Panc1 (cell line): ENCODE data around the gene ABCC12. TPM values are rescaled to one million over a fixed set of nuclear protein-coding genes. Genes with fewer than 3 reads are reported as not detected.

ENCODE experiments used
- ATAC-seq: fragments of 200-7000 bp; cut with Tn5 transposase; 2 replicates; pipeline ENCODE4 v1.9.1; 2020; ENCODE audit warnings: mild to moderate bottlenecking, moderate library complexity
- BruUV-seq: library from RNA; stranded (reverse); fragments of 400-500 nt; replicated peaks from 2 replicates; lab custom pipeline; 2021; lab: Mats Ljungman, UMichigan
- CTCF ChIA-PET: fragments of 300-600 bp; sonication (Branson Sonifier 250); formaldehyde crosslinking; loops from one replicate; lab custom pipeline; 2022; ENCODE audit warnings: antibody characterized with exemption; lab: Charles Lee
- POLR2A ChIA-PET: fragments of 300-600 bp; sonication (Branson Sonifier 250); formaldehyde crosslinking; loops from one replicate; lab custom pipeline; 2022; ENCODE audit warnings: antibody characterized with exemption; lab: Charles Lee
- DNase-seq: peaks from one replicate; pipeline ENCODE4 v3.0.0-alpha.2; 2010; ENCODE audit warnings: low read depth, low spot score
- H3K27ac ChIP-seq: 2 replicates; pipeline ENCODE4 v1.5.1; 2011; ENCODE audit warnings: mild to moderate bottlenecking, low read length, inconsistent platforms
- H3K27me3 ChIP-seq: fragments of 200-500 bp; sonication (Bioruptor generic); 2 replicates; pipeline ENCODE4 v1.6.0; 2014; ENCODE audit warnings: low read length, inconsistent platforms; ENCODE audit not compliant: control insufficient read depth, insufficient read depth
- H3K36me3 ChIP-seq: fragments of 200-500 bp; sonication (Bioruptor generic); 2 replicates; pipeline ENCODE4 v1.5.1; 2014; ENCODE audit warnings: inconsistent platforms, mild to moderate bottlenecking, low read length, moderate library complexity; ENCODE audit not compliant: control insufficient read depth, insufficient read depth
- H3K4me1 ChIP-seq: 2 replicates; pipeline ENCODE4 v1.5.1; 2011; ENCODE audit warnings: inconsistent platforms, mild to moderate bottlenecking, low read length, moderate library complexity; ENCODE audit not compliant: control insufficient read depth, insufficient read depth
- H3K4me3 ChIP-seq, 2 experiments: 2 replicates each; pipeline ENCODE4 v1.5.1; 2011 to 2012; ENCODE audit warnings: low read depth in 2 of 2, low read length in 2 of 2, mild to moderate bottlenecking in 2 of 2, inconsistent platforms in 1 of 2, moderate library complexity in 1 of 2
- H3K9me3 ChIP-seq: fragments of 200-500 bp; sonication (Bioruptor generic); 2 replicates; pipeline ENCODE4 v1.5.1; 2014; ENCODE audit warnings: low read depth, mild to moderate bottlenecking, inconsistent platforms, low read length, moderate library complexity; ENCODE audit not compliant: control insufficient read depth, insufficient read depth
- CTCF ChIP-seq: fragments of 450-650 bp; IDR thresholded peaks from 2 replicates; pipeline ENCODE4 v1.5.1; 2017; ENCODE audit warnings: mild to moderate bottlenecking
- POLR2AphosphoS5 ChIP-seq: IDR thresholded peaks from 2 replicates; pipeline ENCODE4 v1.6.1; 2012; ENCODE audit warnings: mild to moderate bottlenecking, low read depth, low read length, moderate library complexity
- REST ChIP-seq, 2 experiments: IDR thresholded peaks; 2 replicates each; pipeline ENCODE4 v1.6.1; 2011 to 2012; ENCODE audit warnings: low read depth in 2 of 2, control low read depth in 1 of 2, low read length in 1 of 2, mild to moderate bottlenecking in 1 of 2, moderate library complexity in 1 of 2; ENCODE audit not compliant: insufficient read depth in 1 of 2
- SIN3A ChIP-seq: IDR thresholded peaks from 2 replicates; pipeline ENCODE4 v1.6.1; 2012; ENCODE audit warnings: low read depth, mild to moderate bottlenecking, low read length, moderate library complexity, borderline replicate concordance; ENCODE audit not compliant: insufficient read depth
- TCF7L2 ChIP-seq: IDR thresholded peaks from 2 replicates; pipeline ENCODE4 v1.6.1; 2011; ENCODE audit warnings: mild to moderate bottlenecking, low read depth, low read length, inconsistent platforms
- in situ Hi-C: cut with HindIII; loops from 2 replicates; pipeline ENCODE4 v1.10.0; 2016; ENCODE audit warnings: low sequenced_read_pairs, low pct_unique_long_range_greater_than_20kb
- intact Hi-C: fragments of 100-400 bp; cut with micrococcal nuclease; formaldehyde crosslinking; loops from one replicate; pipeline ENCODE4 v1.10.0; 2022; ENCODE audit not compliant: unreplicated experiment
- total RNA-seq: library from RNA; stranded (reverse); gene quantifications from one replicate; pipeline ENCODE4 v1.2.1, GENCODE V29; 2021; ENCODE audit not compliant: unreplicated experiment

The ABCC12 gene
- total RNA-seq, 1 experiment from 2014 or later = not detected

GRCh38 chr16:48188449-48189102 lies 32.8 kb upstream of the ABCC12 start:
- POLR2A ChIA-PET = no interaction called here
- ATAC-seq (no peak), DNase-seq (no peak)
- no peaks in the 10 kb centered on the region for H3K9me3 ChIP-seq
- no TSS peak for BruUV-seq
- intact Hi-C loops = no loop called here
- H3K4me1 ChIP-seq = no peaks in the 10 kb centered on the region
- no peaks in the 10 kb centered on the region for H3K27me3 ChIP-seq
- no peaks in the 10 kb centered on the region for H3K36me3 ChIP-seq
- CTCF ChIA-PET = no interaction called here
- in situ Hi-C loops = no loop called here
- no peak overlapping the region for H3K27ac ChIP-seq
- no peak overlapping the region for H3K4me3 ChIP-seq
- TF ChIP-seq REST (IDR thresholded peaks at IDR 0.05; ENCODE audit: insufficient read depth in 1 of 2, low read depth in 2 of 2, low read length in 1 of 2) (no peak), TCF7L2 (no peak), SIN3A (no peak), CTCF (no peak), POLR2AphosphoS5 (no peak)

- POLR2A ChIA-PET = no interaction called here
- no peak overlapping the region for H3K4me3 ChIP-seq
- no peak for TF ChIP-seq CTCF
- TF ChIP-seq POLR2AphosphoS5 = no peak
- TF ChIP-seq TCF7L2 = no peak
- TF ChIP-seq REST (IDR thresholded peaks at IDR 0.05; ENCODE audit: insufficient read depth in 1 of 2, low read depth in 2 of 2, low read length in 1 of 2) = no peak
- no peak for TF ChIP-seq SIN3A
- BruUV-seq = no TSS peak
- H3K27ac ChIP-seq = no peak overlapping the region
- no peaks in the 10 kb centered on the region for H3K9me3 ChIP-seq
- in situ Hi-C loops = no loop called here
- no peak for ATAC-seq
- no peaks in the 10 kb centered on the region for H3K36me3 ChIP-seq
- CTCF ChIA-PET = no interaction called here
- no peaks in the 10 kb centered on the region for H3K4me1 ChIP-seq
- intact Hi-C loops = no loop called here
- no peak for DNase-seq
- no peaks in the 10 kb centered on the region for H3K27me3 ChIP-seq
Observed at GRCh38 chr16:48187779-48188178, 32.0 kb upstream of the ABCC12 start.
